ENCODE results near the gene PARD3B. TPM values are rescaled to one million over a fixed set of nuclear protein-coding genes. Genes with fewer than 3 reads are reported as not detected.
A peak's percentile ranks its signal among the peaks of the same experiment; 100 is the strongest.

Gene PARD3B
- total RNA-seq, 1 experiment from 2014 or later, result 5.1 TPM

GRCh38 chr2:204885747-204886146, 340.5 kb downstream of the PARD3B start:
- H3K36me3 ChIP-seq, result no peaks in the 10 kb centered on the region
- no peak overlapping the region for H3K4me3 ChIP-seq
- H3K27ac ChIP-seq, result no peak overlapping the region
- peak; percentile 25 to 58 for DNase-seq
- H3K9me3 ChIP-seq (replicated peaks), result no peaks in the 10 kb centered on the region
- H3K27me3 ChIP-seq, result no peaks in the 10 kb centered on the region
- peaks cover 18% of the 10 kb centered on the region for H3K4me1 ChIP-seq

GRCh38 chr2:204886713-204887112, 341.4 kb downstream of the PARD3B start:
- H3K36me3 ChIP-seq, result no peaks in the 10 kb centered on the region
- no peaks in the 10 kb centered on the region for H3K9me3 ChIP-seq (replicated peaks)
- peak in 1 of 2 experiments; percentile 64 for DNase-seq
- H3K27ac ChIP-seq, result peak overlapping the region; percentile 16
- no peaks in the 10 kb centered on the region for H3K27me3 ChIP-seq
- H3K4me1 ChIP-seq, result peaks cover 18% of the 10 kb centered on the region
- no peak overlapping the region for H3K4me3 ChIP-seq

GRCh38 chr2:204888222-204888621, 342.9 kb downstream of the PARD3B start:
- H3K36me3 ChIP-seq, result no peaks in the 10 kb centered on the region
- H3K9me3 ChIP-seq (replicated peaks), result no peaks in the 10 kb centered on the region
- no peak overlapping the region for H3K27ac ChIP-seq
- no peaks in the 10 kb centered on the region for H3K27me3 ChIP-seq
- H3K4me1 ChIP-seq, result peaks cover 18% of the 10 kb centered on the region
- no peak overlapping the region for H3K4me3 ChIP-seq
- peak in 1 of 2 experiments; percentile 30 for DNase-seq

- no peaks in the 10 kb centered on the region for H3K27me3 ChIP-seq
- H3K27ac ChIP-seq, result no peak overlapping the region
- no peaks in the 10 kb centered on the region for H3K9me3 ChIP-seq (replicated peaks)
- peaks cover 18% of the 10 kb centered on the region for H3K4me1 ChIP-seq
- no peak overlapping the region for H3K4me3 ChIP-seq
- H3K36me3 ChIP-seq, result no peaks in the 10 kb centered on the region
- no peak for DNase-seq
Observed at GRCh38 chr2:204890680-204891079, 345.4 kb downstream of the PARD3B start.

GRCh38 chr2:204891739-204892138, 346.5 kb downstream of the PARD3B start:
- DNase-seq, result no peak
- Histone ChIP-seq H3K27ac (no peak overlapping the region), H3K27me3 (no peaks in the 10 kb centered on the region), H3K36me3 (no peaks in the 10 kb centered on the region), H3K4me1 (peaks cover 15% of the 10 kb centered on the region), H3K4me3 (no peak overlapping the region), H3K9me3 (replicated peaks) (no peaks in the 10 kb centered on the region)

- Histone ChIP-seq H3K4me1 (peaks cover 8% of the 10 kb centered on the region), H3K27me3 (no peaks in the 10 kb centered on the region), H3K27ac (no peak overlapping the region), H3K36me3 (no peaks in the 10 kb centered on the region), H3K9me3 (replicated peaks) (no peaks in the 10 kb centered on the region), H3K4me3 (no peak overlapping the region)
- DNase-seq, result no peak
Observed at GRCh38 chr2:204892506-204893255, 347.4 kb downstream of the PARD3B start.

- Histone ChIP-seq H3K4me3 (no peak overlapping the region), H3K4me1 (peaks cover 3% of the 10 kb centered on the region; the same call in 1 of the 2 replicates), H3K27me3 (no peaks in the 10 kb centered on the region), H3K9me3 (replicated peaks) (no peaks in the 10 kb centered on the region; the same call in 1 of the 2 replicates), H3K36me3 (no peaks in the 10 kb centered on the region), H3K27ac (no peak overlapping the region)
- DNase-seq, result no peak
Observed at GRCh38 chr2:204896146-204896545, 350.9 kb downstream of the PARD3B start.

GRCh38 chr2:204897561-204897960, 352.3 kb downstream of the PARD3B start:
- H3K36me3 ChIP-seq, result no peaks in the 10 kb centered on the region
- no peaks in the 10 kb centered on the region; the same call in 1 of the 2 replicates for H3K9me3 ChIP-seq (replicated peaks)
- H3K27me3 ChIP-seq, result no peaks in the 10 kb centered on the region
- H3K4me3 ChIP-seq, result no peak overlapping the region
- H3K27ac ChIP-seq, result no peak overlapping the region
- peak in 1 of 2 experiments; percentile 69 for DNase-seq
- H3K4me1 ChIP-seq, result peaks cover 3% of the 10 kb centered on the region; the same call in 1 of the 2 replicates

- peaks cover 3% of the 10 kb centered on the region; the same call in 1 of the 2 replicates for H3K4me1 ChIP-seq
- no peaks in the 10 kb centered on the region; the same call in 1 of the 2 replicates for H3K9me3 ChIP-seq (replicated peaks)
- no peak overlapping the region for H3K4me3 ChIP-seq
- no peaks in the 10 kb centered on the region for H3K36me3 ChIP-seq
- DNase-seq, result no peak
- no peak overlapping the region for H3K27ac ChIP-seq
- H3K27me3 ChIP-seq, result no peaks in the 10 kb centered on the region
Observed at GRCh38 chr2:204898928-204899640, 353.8 kb downstream of the PARD3B start.

- no peak for DNase-seq
- Histone ChIP-seq H3K9me3 (replicated peaks) (no peaks in the 10 kb centered on the region; the same call in 1 of the 2 replicates), H3K4me1 (peaks cover 3% of the 10 kb centered on the region; the same call in 1 of the 2 replicates), H3K36me3 (no peaks in the 10 kb centered on the region), H3K4me3 (no peak overlapping the region), H3K27ac (no peak overlapping the region), H3K27me3 (no peaks in the 10 kb centered on the region)
Observed at GRCh38 chr2:204899983-204900382, 354.7 kb downstream of the PARD3B start.

GRCh38 chr2:204900487-204900886, 355.2 kb downstream of the PARD3B start:
- H3K4me1 ChIP-seq, result 0 out of 2 replicates have a peak, but pooled peaks cover 3% of the 10 kb centered on the region
- H3K27me3 ChIP-seq, result no peaks in the 10 kb centered on the region
- H3K9me3 ChIP-seq (replicated peaks), result no peaks in the 10 kb centered on the region; the same call in 1 of the 2 replicates
- no peak for DNase-seq
- no peak overlapping the region for H3K4me3 ChIP-seq
- no peak overlapping the region for H3K27ac ChIP-seq
- H3K36me3 ChIP-seq, result no peaks in the 10 kb centered on the region

- Histone ChIP-seq H3K27ac (no peak overlapping the region), H3K4me3 (no peak overlapping the region), H3K9me3 (replicated peaks) (no peaks in the 10 kb centered on the region; the same call in 1 of the 2 replicates), H3K27me3 (no peaks in the 10 kb centered on the region), H3K36me3 (no peaks in the 10 kb centered on the region), H3K4me1 (0 out of 2 replicates have a peak, but pooled peaks cover 3% of the 10 kb centered on the region)
- no peak for DNase-seq
Observed at GRCh38 chr2:204900910-204901309, 355.6 kb downstream of the PARD3B start.

- DNase-seq, result no peak
- Histone ChIP-seq H3K27ac (no peak overlapping the region), H3K27me3 (no peaks in the 10 kb centered on the region)
Observed at GRCh38 chr2:204901591-204901990, 356.3 kb downstream of the PARD3B start.

GRCh38 chr2:204909791-204910190, 364.5 kb downstream of the PARD3B start:
- no peaks in the 10 kb centered on the region for H3K4me1 ChIP-seq
- no peak overlapping the region for H3K4me3 ChIP-seq
- H3K9me3 ChIP-seq (replicated peaks), result no peaks in the 10 kb centered on the region
- H3K36me3 ChIP-seq, result no peaks in the 10 kb centered on the region
- no peak overlapping the region for H3K27ac ChIP-seq
- H3K27me3 ChIP-seq, result no peaks in the 10 kb centered on the region
- DNase-seq, result no peak

More at GRCh38 chr2:204901591-204901990, 356.3 kb downstream of the PARD3B start:
- Histone ChIP-seq H3K4me1 (0 out of 2 replicates have a peak, but pooled peaks cover 3% of the 10 kb centered on the region), H3K4me3 (no peak overlapping the region), H3K36me3 (no peaks in the 10 kb centered on the region), H3K9me3 (replicated peaks) (no peaks in the 10 kb centered on the region; the same call in 1 of the 2 replicates)

- H3K36me3 ChIP-seq, result no peaks in the 10 kb centered on the region
Observed at GRCh38 chr2:204913312-204913711, 368.0 kb downstream of the PARD3B start.

More at GRCh38 chr2:204913312-204913711, 368.0 kb downstream of the PARD3B start:
- no peak for DNase-seq
- Histone ChIP-seq H3K4me1 (no peaks in the 10 kb centered on the region), H3K27me3 (no peaks in the 10 kb centered on the region), H3K4me3 (no peak overlapping the region), H3K27ac (no peak overlapping the region), H3K9me3 (replicated peaks) (no peaks in the 10 kb centered on the region)
